GM18517 (cell line): ENCODE measurements around the gene XPR1.
"Not testable (repeated sequence)": the region's sequence is repeated elsewhere in the genome, so short reads cannot be mapped to it uniquely, and the experiment has no call there.

Experiments
- ATAC-seq: cut with Tn5 transposase; IDR thresholded peaks from one replicate; pipeline ENCODE4 v1.9.1; 2021; ENCODE audit warnings: mild to moderate bottlenecking, moderate library complexity; ENCODE audit not compliant: unreplicated experiment

The XPR1 gene

DNA sequence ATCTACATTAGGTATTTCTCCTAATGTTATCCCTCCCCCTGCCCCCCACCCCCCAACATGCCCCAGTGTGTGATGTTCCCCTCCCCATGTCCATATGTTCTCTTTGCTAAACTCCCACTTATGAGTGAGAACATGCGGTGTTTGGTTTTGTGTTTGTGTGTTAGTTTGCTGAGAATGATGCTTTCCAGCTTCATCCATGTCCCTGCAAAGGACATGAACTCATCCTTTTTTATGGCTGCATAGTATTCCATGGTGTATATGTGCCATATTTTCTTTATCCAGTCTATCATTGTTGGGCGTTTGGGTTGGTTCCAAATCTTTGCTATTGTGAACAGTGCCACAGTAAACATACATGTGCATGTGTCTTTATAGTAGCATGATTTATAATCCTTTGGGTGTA is 199.7 kb downstream of the XPR1 start:
- not testable (repeated sequence) for ATAC-seq

GRCh38 chr1:180833180-180833579 is 201.4 kb downstream of the XPR1 start:
- ATAC-seq, result not testable (repeated sequence)

- ATAC-seq, result no peak
These were observed 204.6 kb downstream of the XPR1 start for GRCh38 chr1:180836449-180836848.

GRCh38 chr1:180837020-180837419 is 205.2 kb downstream of the XPR1 start:
- no peak for ATAC-seq

GRCh38 chr1:180838535-180838934 is 206.7 kb downstream of the XPR1 start:
- no peak for ATAC-seq

- no peak for ATAC-seq
These were observed 207.7 kb downstream of the XPR1 start for GRCh38 chr1:180839547-180839946.

- ATAC-seq, result no peak
These were observed 209.6 kb downstream of the XPR1 start for GRCh38 chr1:180841415-180841814.

DNA sequence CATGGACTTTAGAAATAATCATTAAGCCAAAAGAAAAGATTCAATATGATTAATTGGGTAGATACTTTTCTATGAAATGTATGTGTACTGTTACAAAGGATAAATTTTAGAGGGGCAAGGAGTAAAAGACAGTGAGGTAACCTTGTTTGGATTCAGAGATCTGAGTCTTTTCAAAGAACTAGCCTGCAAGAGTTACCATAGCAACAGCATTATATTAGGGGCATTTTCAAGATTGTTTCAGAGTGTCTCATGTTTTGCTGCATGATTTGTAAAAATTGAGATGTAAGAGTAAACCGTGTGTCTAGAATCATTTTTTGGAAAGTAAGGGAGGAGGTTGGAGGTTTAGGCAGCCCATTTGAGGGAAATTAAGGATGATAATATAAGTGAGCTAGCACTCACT is 210.2 kb downstream of the XPR1 start:
- ATAC-seq, result no peak

- no peak for ATAC-seq
These were observed 210.9 kb downstream of the XPR1 start for GRCh38 chr1:180842491-180843275.

- no peak for ATAC-seq
These were observed 213.5 kb downstream of the XPR1 start for GRCh38 chr1:180845352-180845751.

GRCh38 chr1:180848191-180848590 is 216.4 kb downstream of the XPR1 start:
- no peak for ATAC-seq

GRCh38 chr1:180849031-180849775 is 217.4 kb downstream of the XPR1 start:
- peak; percentile 76 for ATAC-seq

- ATAC-seq, result no peak
These were observed 220.4 kb downstream of the XPR1 start for GRCh38 chr1:180851995-180852887.

- no peak for ATAC-seq
These were observed 222.2 kb downstream of the XPR1 start for GRCh38 chr1:180854001-180854400.

DNA sequence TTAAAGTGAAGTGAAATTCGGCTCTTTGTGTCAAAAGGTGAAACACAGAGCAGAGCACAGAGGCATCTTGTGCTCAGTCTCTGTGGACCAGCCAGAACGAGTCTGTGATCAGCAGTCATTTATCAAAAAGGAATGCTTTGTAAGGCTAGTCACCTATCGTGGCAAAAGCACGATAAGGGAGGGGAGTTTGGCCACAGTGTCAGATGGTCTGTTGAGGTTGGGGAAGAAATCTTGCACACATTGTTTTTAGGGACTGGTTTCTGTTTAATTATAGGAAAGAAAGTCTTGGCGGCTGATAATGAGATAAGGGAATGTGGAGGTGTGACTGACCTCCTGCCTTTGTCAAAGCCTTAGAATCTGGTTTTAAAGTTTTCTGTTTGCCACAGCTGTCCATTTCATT is 222.6 kb downstream of the XPR1 start:
- no peak for ATAC-seq

DNA sequence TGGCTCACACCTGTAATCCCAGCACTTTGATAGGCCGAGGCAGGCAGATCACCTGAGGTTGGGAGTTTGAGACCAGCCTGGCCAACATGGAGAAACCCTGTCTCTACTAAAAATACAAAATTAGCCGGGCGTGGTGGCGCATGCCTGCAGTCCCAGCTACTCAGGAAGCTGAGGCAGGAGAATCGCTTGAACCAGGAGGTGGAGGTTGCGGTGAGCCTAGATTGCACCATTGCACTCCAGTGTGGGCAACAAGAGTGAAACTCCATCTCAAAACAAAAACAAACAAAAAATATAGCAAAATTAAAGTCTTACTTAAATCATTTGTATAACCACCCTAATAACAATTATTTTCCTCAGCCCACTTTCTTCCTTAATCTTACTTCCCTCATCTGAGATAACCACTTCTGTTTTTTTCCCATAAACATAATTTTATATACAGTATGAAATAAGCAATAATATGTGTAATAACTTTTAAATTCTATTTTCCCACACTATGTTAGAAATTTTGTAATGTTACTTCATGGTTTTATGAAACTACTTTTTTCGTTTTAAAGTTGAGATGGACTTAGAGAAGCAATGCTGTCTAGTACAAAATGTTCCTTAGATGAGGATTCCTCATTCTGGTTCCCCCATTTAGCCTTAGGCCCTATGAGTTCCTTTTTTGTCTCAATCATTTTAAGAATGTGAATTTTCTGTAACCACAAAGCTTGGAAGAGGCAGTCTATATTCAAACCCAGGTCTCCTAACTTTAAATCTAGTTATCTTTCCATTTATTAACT is 226.3 kb downstream of the XPR1 start:
- ATAC-seq, result not testable (repeated sequence)

- no peak for ATAC-seq
These were observed 227.5 kb downstream of the XPR1 start for GRCh38 chr1:180859306-180859705.

- no peak for ATAC-seq
These were observed 228.7 kb downstream of the XPR1 start for GRCh38 chr1:180860535-180860934.

- no peak for ATAC-seq
These were observed 230.5 kb downstream of the XPR1 start for GRCh38 chr1:180862305-180862704.

DNA sequence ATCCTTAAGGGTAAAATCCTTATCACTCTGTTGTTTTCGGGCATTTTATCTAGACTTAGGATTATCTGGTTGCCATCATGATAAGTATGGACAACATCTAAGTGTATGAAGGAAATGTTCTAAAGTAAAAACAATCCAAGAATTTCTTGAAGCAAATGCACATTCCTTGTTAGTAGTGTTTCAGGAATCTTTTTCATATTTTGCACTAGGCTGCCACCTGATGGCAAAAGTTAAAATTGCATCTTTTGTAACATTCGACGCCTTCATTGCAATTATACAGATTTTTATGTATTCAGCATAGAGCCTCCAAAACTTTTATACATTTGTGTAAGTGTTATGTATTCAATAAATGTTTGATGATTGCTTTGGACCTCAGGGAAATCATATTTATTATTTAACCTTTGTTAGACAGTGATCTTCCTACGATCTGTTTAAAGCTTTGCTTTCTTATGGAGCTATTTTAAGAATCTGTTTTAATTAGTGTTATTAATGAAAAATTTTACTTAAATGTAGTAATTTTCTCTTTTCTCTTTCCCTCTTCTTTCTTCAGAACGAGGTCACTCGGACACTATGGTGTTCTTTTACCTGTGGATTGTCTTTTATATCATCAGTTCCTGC is 231.4 kb downstream of the XPR1 start:
- no peak for ATAC-seq
